IPS-15b (cell line): Measurements from ENCODE around the gene CHST4.
"Not testable (repeated sequence)": the region's sequence is repeated elsewhere in the genome, so short reads cannot be mapped to it uniquely, and the experiment has no call there.

Experiments used
- H3K27me3 ChIP-seq: one replicate; pipeline ENCODE4 v1.6.1; 2013; ENCODE audit warnings: low read length; ENCODE audit not compliant: control insufficient read depth, insufficient read depth
- H3K36me3 ChIP-seq: one replicate; pipeline ENCODE4 v1.6.1; 2013; ENCODE audit warnings: low read length; ENCODE audit not compliant: control insufficient read depth, insufficient read depth
- H3K4me1 ChIP-seq: one replicate; pipeline ENCODE4 v1.6.1; 2013; ENCODE audit warnings: mild to moderate bottlenecking, low read length; ENCODE audit not compliant: control insufficient read depth, insufficient read depth
- H3K4me3 ChIP-seq: one replicate; pipeline ENCODE4 v1.5.1; 2013; ENCODE audit warnings: low read depth, low read length
- H3K9ac ChIP-seq: one replicate; pipeline ENCODE4 v1.6.1; 2013; ENCODE audit warnings: low read depth, mild to moderate bottlenecking, low read length
- H3K9me3 ChIP-seq: one replicate; pipeline ENCODE4 v1.6.1; 2013; ENCODE audit warnings: mild to moderate bottlenecking, low read length; ENCODE audit not compliant: control insufficient read depth, insufficient read depth

CHST4 gene

GRCh38 chr16:71561886-71562285 lies 35.7 kb downstream of the CHST4 start:
- not testable (repeated sequence) for H3K4me3 ChIP-seq, H3K27me3 ChIP-seq, H3K9me3 ChIP-seq, H3K4me1 ChIP-seq, H3K9ac ChIP-seq, H3K36me3 ChIP-seq

- Histone ChIP-seq H3K4me3 (no peak overlapping the region), H3K9ac (no peak overlapping the region), H3K4me1 (no peaks in the 10 kb centered on the region), H3K36me3 (no peaks in the 10 kb centered on the region), H3K9me3 (no peaks in the 10 kb centered on the region), H3K27me3 (no peaks in the 10 kb centered on the region)
These were observed 36.3 kb downstream of the CHST4 start for GRCh38 chr16:71562552-71562951.

GRCh38 chr16:71564335-71564967 lies 38.2 kb downstream of the CHST4 start:
- no peaks in the 10 kb centered on the region for H3K9me3 ChIP-seq
- H3K36me3 ChIP-seq: no peaks in the 10 kb centered on the region
- H3K9ac ChIP-seq: no peak overlapping the region
- no peaks in the 10 kb centered on the region for H3K27me3 ChIP-seq
- H3K4me3 ChIP-seq: peak overlapping the region; percentile 76
- H3K4me1 ChIP-seq: no peaks in the 10 kb centered on the region

DNA sequence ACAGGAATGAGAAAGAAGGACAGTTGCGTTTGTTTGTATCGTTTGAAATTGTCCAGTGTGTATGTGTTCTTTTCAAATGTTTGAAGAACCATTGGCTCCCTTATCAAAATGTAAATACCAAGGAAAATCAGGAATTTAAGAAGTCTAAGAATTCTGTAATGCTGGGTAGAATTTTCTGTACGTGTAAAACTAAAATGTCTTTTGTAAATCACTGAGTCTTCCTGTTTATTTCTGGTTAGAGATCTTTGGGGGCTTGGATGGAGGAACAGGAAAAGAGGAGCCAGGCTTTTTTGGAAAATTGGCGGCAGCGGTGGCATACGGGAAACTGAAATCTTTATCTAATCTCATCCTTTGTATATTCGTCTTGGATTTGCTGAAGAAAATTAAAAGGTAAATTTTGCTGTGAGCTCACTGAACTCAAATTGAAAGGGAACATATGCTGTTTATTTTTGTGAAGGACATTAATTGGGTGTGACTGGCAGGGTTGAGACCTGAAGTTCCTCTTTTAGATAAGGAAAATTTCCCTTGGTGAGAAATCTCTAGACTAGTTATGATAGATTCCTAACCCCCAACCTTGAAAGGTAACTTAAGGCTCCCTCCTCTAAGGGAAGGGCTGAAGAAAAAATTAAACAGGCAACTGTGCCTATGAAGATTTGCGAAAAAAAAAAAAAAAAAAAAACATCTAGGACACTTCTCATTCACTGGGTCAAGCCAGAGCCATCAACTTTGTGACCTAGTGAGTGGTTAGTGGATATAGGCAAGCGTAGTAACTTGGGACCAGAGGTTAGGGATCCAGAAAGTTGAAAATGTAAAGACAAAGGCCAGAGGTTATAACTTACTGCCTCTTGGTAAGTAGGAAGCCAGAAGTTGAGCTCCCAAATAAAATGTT lies 39.8 kb downstream of the CHST4 start:
- Histone ChIP-seq H3K9ac (no peak overlapping the region), H3K4me3 (no peak overlapping the region), H3K27me3 (no peaks in the 10 kb centered on the region), H3K4me1 (no peaks in the 10 kb centered on the region), H3K36me3 (no peaks in the 10 kb centered on the region), H3K9me3 (no peaks in the 10 kb centered on the region)

DNA sequence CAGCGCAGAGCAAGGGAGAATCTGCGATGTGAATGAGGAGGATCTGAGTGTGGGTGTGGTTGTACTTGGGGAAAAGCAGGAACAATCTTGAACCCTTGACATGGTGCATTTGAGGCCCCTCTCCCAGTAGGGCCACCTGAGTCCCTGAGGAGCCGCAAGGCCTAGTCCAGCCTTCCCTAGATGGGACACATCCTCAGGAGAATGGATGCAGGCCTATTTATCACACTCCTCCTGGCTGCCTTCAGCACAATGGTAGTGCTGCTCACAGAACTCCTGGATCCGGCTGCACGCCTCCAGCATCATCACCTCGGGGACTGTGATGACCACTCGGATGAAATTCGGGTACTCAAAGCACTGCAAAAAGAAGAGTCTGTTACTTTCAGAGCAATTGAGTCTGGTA lies 41.7 kb downstream of the CHST4 start:
- H3K27me3 ChIP-seq: no peaks in the 10 kb centered on the region
- no peak overlapping the region for H3K9ac ChIP-seq
- no peak overlapping the region for H3K4me3 ChIP-seq
- H3K36me3 ChIP-seq: no peaks in the 10 kb centered on the region
- H3K9me3 ChIP-seq: no peaks in the 10 kb centered on the region
- H3K4me1 ChIP-seq: no peaks in the 10 kb centered on the region

DNA sequence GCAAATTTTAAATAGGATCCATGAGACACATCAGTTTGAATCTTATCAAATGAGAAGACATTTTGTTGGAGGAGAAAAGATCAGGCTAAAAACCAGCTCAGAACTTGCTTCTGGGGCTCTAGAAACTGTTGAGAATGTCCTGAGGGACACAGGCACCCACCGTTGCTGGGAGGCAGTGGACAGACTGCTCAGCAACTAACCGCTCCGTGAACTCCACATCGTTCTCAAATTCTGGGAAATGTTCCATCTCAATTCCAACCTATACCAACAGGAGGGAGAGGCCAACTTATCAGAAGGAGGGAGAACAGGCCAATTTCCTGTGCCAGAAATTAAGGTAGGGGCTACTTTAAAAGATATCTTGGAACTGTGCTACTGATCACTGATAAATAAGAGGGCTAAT lies 42.3 kb downstream of the CHST4 start:
- no peak overlapping the region for H3K4me3 ChIP-seq
- H3K9ac ChIP-seq: no peak overlapping the region
- no peaks in the 10 kb centered on the region for H3K36me3 ChIP-seq
- no peaks in the 10 kb centered on the region for H3K4me1 ChIP-seq
- H3K27me3 ChIP-seq: no peaks in the 10 kb centered on the region
- H3K9me3 ChIP-seq: no peaks in the 10 kb centered on the region

DNA sequence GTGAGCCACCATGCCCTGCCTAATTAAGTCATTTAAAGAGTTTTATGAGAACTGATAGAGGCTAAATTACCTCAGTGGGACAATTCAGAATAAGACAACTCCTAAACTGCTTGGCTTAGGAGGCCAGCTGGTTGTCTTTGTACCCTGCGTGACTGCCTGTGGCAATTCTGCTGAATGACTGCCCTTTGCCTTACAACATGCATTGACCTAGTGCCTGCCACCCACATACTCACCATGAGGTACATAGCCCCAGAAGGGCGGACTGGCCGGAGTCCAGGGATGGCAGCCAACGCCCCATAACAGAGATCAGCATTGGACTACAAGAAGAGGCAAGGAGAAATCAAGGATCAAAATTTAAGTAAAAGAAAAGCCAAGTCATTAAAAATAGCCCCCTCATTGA lies 43.4 kb downstream of the CHST4 start:
- no peak overlapping the region for H3K4me3 ChIP-seq
- H3K9me3 ChIP-seq: no peaks in the 10 kb centered on the region
- no peaks in the 10 kb centered on the region for H3K27me3 ChIP-seq
- H3K4me1 ChIP-seq: no peaks in the 10 kb centered on the region
- no peak overlapping the region for H3K9ac ChIP-seq
- no peaks in the 10 kb centered on the region for H3K36me3 ChIP-seq

DNA sequence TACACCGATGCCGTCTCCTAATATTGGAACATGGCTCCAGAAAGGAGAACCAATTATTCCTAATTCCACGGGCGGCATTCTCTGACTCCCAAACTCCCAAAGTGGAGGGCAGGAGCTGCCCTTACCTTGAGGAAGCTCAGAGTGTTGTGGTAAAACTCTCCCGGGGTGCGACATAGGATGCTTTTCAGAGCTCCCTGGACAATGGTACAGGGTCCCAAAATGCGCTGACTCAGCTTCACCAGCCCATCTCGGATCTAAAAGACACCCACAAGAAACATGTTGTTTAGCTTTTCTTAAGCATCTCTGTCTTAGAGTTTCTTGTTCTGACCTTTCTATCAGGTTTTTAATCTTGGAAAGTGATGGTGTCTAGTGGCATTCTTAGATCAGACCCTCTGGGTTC lies 43.9 kb downstream of the CHST4 start:
- Histone ChIP-seq H3K27me3 (no peaks in the 10 kb centered on the region), H3K4me3 (no peak overlapping the region), H3K36me3 (no peaks in the 10 kb centered on the region), H3K9me3 (no peaks in the 10 kb centered on the region), H3K9ac (no peak overlapping the region), H3K4me1 (no peaks in the 10 kb centered on the region)

- no peaks in the 10 kb centered on the region for H3K27me3 ChIP-seq
- no peaks in the 10 kb centered on the region for H3K4me1 ChIP-seq
- H3K4me3 ChIP-seq: no peak overlapping the region
- H3K9ac ChIP-seq: no peak overlapping the region
- H3K36me3 ChIP-seq: no peaks in the 10 kb centered on the region
- H3K9me3 ChIP-seq: no peaks in the 10 kb centered on the region
These were observed 46.4 kb downstream of the CHST4 start for GRCh38 chr16:71572497-71573116.

- Histone ChIP-seq H3K27me3 (no peaks in the 10 kb centered on the region), H3K9ac (no peak overlapping the region), H3K4me3 (no peak overlapping the region), H3K4me1 (no peaks in the 10 kb centered on the region), H3K36me3 (no peaks in the 10 kb centered on the region), H3K9me3 (no peaks in the 10 kb centered on the region)
These were observed 47.3 kb downstream of the CHST4 start for GRCh38 chr16:71573387-71574094.

DNA sequence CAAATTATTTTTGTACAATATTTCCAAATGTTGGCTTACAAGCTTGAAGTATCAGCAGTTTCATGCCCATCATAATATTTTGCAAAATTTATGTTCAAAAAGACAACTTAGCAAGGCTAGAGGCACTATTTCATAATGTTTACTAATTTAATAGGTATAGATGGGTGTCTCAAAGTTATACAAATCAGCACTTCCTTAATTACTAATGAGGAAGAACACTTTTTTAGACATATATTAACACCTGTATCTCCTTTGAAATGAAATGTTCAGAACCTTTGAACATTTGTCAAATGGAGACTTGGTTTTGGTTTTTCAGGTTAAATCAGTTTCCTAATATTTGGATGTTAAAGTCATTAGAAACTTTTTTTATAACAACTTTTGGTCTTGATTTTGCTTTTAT lies 48.5 kb downstream of the CHST4 start:
- no peaks in the 10 kb centered on the region for H3K27me3 ChIP-seq
- no peaks in the 10 kb centered on the region for H3K36me3 ChIP-seq
- H3K4me3 ChIP-seq: no peak overlapping the region
- no peak overlapping the region for H3K9ac ChIP-seq
- no peaks in the 10 kb centered on the region for H3K9me3 ChIP-seq
- no peaks in the 10 kb centered on the region for H3K4me1 ChIP-seq
